Dermis microvascular lymphatic vessel endothelial cell (primary cell): ENCODE measurements around the gene LRRFIP1. TPM values are rescaled to one million over a fixed set of nuclear protein-coding genes. Genes with fewer than 3 reads are reported as not detected.
A peak's percentile ranks its signal among the peaks of the same experiment; 100 is the strongest.

Source experiments
- DNase-seq, 2 donors: peaks; one replicate each; pipeline versions ENCODE4 v3.0.0 to v3.0.0-alpha.2; 2010; ENCODE audit warnings: low read depth in 2 of 2
- total RNA-seq: library from RNA; depleted of rRNA; stranded (reverse); fragments of >200 nt; gene quantifications from 2 replicates; pipeline ENCODE4 v1.2.1, GENCODE V29; 2014

LRRFIP1 gene
- total RNA-seq, 1 donor from 2014 or later: 114 TPM

GRCh38 chr2:237723023-237723422, 95.6 kb downstream of the LRRFIP1 start:
- no peak for DNase-seq

GRCh38 chr2:237723602-237724001, 96.2 kb downstream of the LRRFIP1 start:
- DNase-seq: no peak

- peak; percentile 62 to 78 for DNase-seq
Observed at GRCh38 chr2:237724811-237725478, 97.6 kb downstream of the LRRFIP1 start.

GRCh38 chr2:237725661-237726060, 98.3 kb downstream of the LRRFIP1 start:
- no peak for DNase-seq

- DNase-seq: peak in 1 of 2 donors; percentile 93
Observed at GRCh38 chr2:237726401-237726830, 99.0 kb downstream of the LRRFIP1 start.

- no peak for DNase-seq
Observed at GRCh38 chr2:237727363-237727762, 100.0 kb downstream of the LRRFIP1 start.

GRCh38 chr2:237729681-237730475, 102.5 kb downstream of the LRRFIP1 start:
- DNase-seq: no peak

GRCh38 chr2:237731663-237732062, 104.3 kb downstream of the LRRFIP1 start:
- DNase-seq: peak; percentile 59 to 88

- no peak for DNase-seq
Observed at GRCh38 chr2:237732070-237732469, 104.7 kb downstream of the LRRFIP1 start.

GRCh38 chr2:237732790-237733381, 105.5 kb downstream of the LRRFIP1 start:
- peak; percentile 60 to 74 for DNase-seq

- DNase-seq: peak; percentile 95
Observed at GRCh38 chr2:237733677-237734300, 106.4 kb downstream of the LRRFIP1 start.

- DNase-seq: peak; percentile 75 to 90
Observed at GRCh38 chr2:237734905-237735623, 107.7 kb downstream of the LRRFIP1 start.

GRCh38 chr2:237735798-237736197, 108.4 kb downstream of the LRRFIP1 start:
- DNase-seq: peak in 1 of 2 donors; percentile 55

GRCh38 chr2:237736783-237737182, 109.4 kb downstream of the LRRFIP1 start:
- DNase-seq: no peak

- DNase-seq: no peak
Observed at GRCh38 chr2:237737196-237737865, 109.9 kb downstream of the LRRFIP1 start.

GRCh38 chr2:237738255-237738654, 110.9 kb downstream of the LRRFIP1 start:
- no peak for DNase-seq

- no peak for DNase-seq
Observed at GRCh38 chr2:237739101-237739500, 111.7 kb downstream of the LRRFIP1 start.

GRCh38 chr2:237742191-237742590, 114.8 kb downstream of the LRRFIP1 start:
- DNase-seq: no peak

GRCh38 chr2:237742614-237743013, 115.2 kb downstream of the LRRFIP1 start:
- no peak for DNase-seq

- no peak for DNase-seq
Observed at GRCh38 chr2:237743024-237743423, 115.6 kb downstream of the LRRFIP1 start.
